IPS-11a (cell line): Measurements from ENCODE around the gene CDC42EP4.

ENCODE experiments used
- H3K4me3 ChIP-seq: one replicate; pipeline ENCODE4 v1.5.1; 2013; ENCODE audit warnings: low read depth, low read length, control low read depth

The CDC42EP4 gene, protein sequence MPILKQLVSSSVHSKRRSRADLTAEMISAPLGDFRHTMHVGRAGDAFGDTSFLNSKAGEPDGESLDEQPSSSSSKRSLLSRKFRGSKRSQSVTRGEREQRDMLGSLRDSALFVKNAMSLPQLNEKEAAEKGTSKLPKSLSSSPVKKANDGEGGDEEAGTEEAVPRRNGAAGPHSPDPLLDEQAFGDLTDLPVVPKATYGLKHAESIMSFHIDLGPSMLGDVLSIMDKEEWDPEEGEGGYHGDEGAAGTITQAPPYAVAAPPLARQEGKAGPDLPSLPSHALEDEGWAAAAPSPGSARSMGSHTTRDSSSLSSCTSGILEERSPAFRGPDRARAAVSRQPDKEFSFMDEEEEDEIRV

GRCh38 chr17:73311781-73312641 is at the start of gene CDC42EP4:
Gene CDC42EP4 (minus strand): TSS chr17:73312001. CDS start chr17:73286500, 25,501 bp downstream.
- peak within 1 kb of the TSS; percentile 83 for H3K4me3 ChIP-seq

DNA sequence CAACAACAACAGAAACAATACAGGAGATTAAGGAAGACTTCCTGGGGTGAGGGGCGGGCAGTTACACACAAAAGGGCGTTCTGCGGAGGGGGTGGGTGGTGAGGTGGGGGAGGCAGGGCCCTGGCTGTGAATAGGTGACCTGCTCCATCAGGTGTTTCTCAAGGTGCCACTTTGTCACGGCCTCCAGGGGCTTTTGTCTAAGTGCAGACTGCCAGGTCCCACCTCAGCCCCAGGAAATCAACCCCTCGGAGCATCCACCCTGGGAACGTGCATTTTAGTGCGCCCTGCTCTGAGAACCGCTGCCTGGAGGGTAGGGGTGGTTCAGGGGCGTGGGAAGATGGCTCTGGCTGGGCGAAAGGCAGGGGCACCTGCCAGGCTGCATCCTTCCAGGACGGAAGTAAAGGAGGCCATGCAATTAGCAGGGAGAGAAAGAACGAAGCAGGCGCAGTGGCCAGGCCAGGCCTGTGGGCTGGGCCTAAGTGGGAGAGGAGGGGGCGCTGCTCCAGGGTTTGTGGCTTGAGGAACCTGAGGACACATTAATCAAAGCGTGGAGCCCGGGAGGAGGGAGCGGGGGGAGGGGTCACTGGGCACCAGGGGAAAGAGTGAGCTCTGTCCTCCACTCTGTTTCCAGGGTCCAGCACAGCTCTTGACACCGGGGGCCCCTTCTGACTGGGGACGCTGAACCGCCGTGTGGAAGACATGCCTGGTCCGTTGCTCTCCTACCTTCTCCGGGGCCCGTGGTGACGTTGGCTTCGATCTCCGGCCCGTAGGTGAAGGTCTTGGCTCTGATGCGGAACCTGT is 49.4 kb upstream of the CDC42EP4 start:
- H3K4me3 ChIP-seq, result no peak overlapping the region

- H3K4me3 ChIP-seq, result no peak overlapping the region
Measured at GRCh38 chr17:73359987-73360410, 48.2 kb upstream of the CDC42EP4 start.

DNA sequence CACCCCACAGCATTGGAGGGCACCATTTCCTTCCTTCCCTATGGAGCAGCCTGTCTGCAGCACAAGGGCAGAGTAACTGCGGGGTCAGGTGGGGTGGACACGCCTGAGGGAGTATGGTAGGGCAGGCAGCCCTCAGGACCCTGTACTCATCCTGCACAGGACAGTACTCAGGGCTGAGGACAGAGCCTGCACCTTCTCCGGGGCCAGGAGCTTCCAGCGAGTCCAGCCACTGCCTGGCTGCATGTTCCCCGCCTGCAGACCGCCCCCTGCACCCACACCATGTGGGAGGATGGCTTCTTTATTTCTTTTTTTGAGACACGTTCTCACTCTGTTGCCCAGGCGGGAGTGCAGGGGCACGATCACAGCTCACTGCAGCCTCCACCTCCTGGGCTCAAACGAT is 47.6 kb upstream of the CDC42EP4 start:
- no peak overlapping the region for H3K4me3 ChIP-seq

DNA sequence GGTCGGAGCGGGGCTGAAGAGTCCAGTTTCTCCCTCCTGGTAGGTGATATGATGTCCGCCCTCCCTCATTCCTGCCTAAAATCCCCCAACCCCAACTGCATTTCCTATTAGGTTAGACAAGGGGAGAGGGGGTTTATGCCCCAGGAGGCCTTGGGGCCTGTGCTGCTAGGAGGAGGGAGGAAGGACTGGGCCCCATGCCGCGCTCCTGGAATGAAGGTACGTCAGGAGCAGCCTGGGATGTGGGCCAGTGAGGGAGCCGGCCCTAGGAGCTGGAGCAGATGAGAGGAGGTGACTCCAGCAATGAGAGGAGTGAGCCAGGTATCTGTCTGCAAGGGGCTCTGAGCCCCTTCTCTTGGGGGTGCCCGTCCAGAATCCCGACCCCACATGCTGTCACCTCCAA is 46.9 kb upstream of the CDC42EP4 start:
- no peak overlapping the region for H3K4me3 ChIP-seq

DNA sequence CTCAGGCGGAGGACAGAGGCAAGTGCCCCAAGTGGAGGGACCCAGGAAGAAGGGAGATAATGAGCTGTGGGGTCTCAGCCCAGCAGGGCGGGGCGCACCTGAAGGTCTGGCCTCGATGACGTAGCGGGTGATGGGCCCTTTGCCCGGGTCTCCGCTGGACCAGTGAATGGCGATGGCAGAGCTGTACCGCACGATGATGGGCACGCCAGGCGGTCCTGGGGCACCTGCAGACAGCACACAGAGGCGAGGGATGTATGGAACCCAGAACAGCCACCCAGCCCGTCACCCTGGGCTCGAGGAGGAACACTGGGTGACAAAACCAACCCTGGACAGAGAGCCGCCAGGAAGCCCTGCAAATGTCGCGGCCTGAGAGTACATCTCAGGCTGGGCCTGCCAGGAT is 46.2 kb upstream of the CDC42EP4 start:
- no peak overlapping the region for H3K4me3 ChIP-seq

GRCh38 chr17:73357318-73357717 is 45.5 kb upstream of the CDC42EP4 start:
- H3K4me3 ChIP-seq, result no peak overlapping the region

DNA sequence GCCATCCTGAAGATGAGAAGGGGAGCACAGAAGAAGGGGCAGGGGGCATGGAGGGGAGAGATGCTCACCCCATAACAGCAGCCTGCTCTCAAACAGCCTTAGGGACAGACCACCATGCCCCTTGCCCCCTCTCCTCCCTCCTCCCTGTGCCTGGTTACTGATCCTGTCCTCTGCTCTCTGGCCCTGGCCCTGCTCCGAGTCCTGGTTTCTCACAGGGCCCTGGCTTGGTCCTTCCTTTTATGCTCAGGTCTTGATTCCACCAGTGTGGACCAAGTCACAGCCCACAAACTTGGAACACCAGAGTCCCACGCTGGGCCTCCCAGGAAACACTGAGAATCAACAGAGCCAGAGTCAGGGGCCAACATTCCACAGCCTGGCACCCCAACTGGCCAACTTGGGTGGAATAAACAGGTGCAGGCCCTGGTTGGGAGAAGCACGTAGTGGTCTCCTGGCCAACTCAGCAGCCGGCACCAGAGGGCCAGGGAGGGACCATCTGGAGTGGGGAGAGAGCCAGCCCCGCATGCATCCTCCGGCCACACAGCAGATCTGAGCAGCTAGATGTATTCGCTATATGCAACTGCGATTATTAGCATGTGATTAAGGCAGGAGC is 44.9 kb upstream of the CDC42EP4 start:
- H3K4me3 ChIP-seq, result no peak overlapping the region

- H3K4me3 ChIP-seq, result no peak overlapping the region
Measured at GRCh38 chr17:73354423-73355284, 42.9 kb upstream of the CDC42EP4 start.

DNA sequence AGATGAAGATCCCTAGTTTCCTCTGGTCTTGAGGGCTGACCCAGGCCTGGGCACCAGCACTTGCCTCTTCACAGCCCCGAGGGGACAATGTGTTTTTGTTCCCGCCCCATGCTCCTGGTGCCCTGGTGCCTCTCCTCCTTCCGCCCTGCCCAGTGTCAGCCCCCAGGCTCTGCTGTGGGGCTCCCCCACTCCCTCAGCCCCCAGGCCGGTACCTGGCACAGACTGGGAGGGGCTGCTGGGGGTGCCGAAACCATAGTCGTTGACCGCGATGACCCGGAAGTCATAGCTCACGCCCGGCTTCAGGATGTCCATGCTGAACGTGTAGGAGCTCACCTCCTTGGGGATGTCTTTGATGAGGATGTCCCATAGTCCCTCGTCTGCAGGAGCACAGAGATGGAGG is 40.5 kb upstream of the CDC42EP4 start:
- H3K4me3 ChIP-seq, result no peak overlapping the region

- no peak overlapping the region for H3K4me3 ChIP-seq
Measured at GRCh38 chr17:73351764-73352163, 40.0 kb upstream of the CDC42EP4 start.

- H3K4me3 ChIP-seq, result no peak overlapping the region
Measured at GRCh38 chr17:73350864-73351263, 39.1 kb upstream of the CDC42EP4 start.

DNA sequence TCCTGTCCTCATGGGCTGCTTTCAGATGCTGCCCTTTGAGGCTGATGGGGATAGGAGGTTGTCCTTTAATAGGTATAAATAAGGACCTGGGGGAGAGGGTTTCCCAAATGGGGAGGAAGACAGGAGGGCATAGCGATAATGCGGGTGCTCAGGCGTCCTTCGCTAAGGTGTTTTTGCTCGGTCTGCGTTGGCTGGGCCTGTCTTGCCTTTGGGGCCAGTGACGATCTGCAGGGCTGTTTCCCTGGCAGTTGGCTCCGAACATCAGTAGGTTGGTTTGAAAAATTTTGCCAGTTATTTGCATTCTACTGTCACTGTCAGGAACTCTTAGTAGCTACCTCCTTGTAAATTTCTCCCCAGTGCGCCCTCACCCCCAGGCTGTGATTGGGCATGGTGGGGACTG is 37.8 kb upstream of the CDC42EP4 start:
- no peak overlapping the region for H3K4me3 ChIP-seq

GRCh38 chr17:73349138-73349537 is 37.3 kb upstream of the CDC42EP4 start:
- no peak overlapping the region for H3K4me3 ChIP-seq

DNA sequence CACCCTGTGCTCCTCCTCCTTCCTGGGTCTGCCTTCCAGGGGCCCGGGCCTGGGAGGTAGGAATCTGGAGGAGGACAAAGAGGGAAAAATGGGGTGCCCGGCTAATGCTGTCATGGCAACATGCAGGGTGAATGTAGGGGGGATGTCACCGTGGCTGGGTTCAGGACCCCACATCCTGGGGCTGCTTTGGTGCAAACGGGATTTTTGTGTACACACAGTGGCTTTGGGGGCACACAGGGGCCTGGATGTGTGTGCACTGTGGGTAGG is 37.0 kb upstream of the CDC42EP4 start:
- no peak overlapping the region for H3K4me3 ChIP-seq

DNA sequence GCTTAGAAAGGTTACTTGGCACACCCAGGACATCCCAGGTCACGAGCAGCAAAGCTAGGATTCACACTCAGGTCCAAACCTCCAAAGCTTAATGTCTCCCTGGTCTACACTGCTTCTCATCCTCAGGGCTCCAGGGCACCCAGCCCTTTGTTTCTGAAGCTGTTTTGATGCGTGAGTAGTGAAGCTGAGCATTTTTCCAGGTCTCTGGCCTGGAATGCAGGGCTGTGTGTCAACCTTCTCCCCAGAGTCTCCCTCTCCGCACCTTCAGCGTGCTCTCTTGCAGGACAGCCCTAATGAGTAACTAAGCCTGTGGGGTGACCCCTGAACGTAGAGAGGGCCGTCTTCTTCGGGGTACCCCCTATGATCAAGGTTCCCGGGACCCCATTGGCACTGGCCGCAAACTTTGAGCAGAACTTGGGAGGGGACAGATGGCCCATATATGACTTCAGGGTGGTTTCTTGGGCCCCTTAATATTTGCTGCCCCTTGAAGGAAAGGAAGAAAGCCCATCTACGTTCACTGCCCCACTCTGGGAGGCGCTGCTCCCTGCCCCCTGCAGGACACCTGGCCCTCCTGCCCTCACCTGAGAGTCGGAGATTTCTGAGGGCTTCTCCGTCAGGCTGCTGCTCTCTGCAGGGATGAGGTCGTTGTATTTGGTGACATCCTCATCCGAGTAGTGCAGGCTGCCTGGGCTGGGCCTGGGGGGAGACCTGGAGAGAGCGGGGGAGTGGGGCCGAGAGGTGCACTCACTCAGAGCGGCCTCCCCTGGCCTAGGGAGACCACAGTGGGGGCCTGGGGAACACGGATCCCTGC is 36.4 kb upstream of the CDC42EP4 start:
- H3K4me3 ChIP-seq, result no peak overlapping the region

GRCh38 chr17:73347351-73347750 is 35.5 kb upstream of the CDC42EP4 start:
- no peak overlapping the region for H3K4me3 ChIP-seq

DNA sequence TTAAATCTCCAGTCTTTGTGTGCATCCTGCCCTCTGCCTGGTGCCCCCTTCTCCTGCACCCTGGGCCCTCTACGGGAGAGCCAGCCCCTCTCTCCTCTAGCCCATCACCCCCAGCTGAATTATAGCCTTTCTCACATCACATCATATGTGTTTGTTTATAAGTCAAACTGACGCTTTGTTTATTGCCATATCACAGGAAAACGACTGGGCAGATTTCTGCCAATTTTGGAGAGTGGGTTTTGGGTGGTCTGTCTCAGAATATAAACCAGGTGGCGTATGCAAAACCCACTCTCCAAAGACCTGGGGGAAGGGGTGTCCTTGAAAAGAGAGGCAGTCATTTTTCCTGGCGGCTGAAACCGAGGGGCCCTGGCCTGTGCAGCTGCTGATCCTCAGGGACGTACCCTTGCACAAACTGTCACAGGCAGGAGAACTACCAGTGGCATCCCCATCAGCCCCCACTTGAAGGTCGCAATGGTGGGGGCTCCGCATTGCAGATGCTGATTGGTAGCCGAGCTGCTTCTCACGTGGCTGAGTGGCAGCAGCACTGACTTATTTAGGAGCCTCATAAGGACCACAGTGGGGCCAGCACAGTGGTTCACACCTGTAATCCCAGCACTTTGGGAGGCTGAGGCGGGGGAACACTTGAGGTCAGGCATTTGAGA is 34.8 kb upstream of the CDC42EP4 start:
- no peak overlapping the region for H3K4me3 ChIP-seq
